ENCODE data around the gene GNA12.

Gene GNA12

GRCh38 chr7:2863461-2864066 lies 19.5 kb upstream of the GNA12 start:
- no peaks in the 10 kb centered on the region for H3K27me3 ChIP-seq (ENCODE audit: insufficient read depth, low read length, poor library complexity)
- no peak overlapping the region for H3K9ac ChIP-seq (ENCODE audit: low read depth, low read length)
- H3K36me3 ChIP-seq (ENCODE audit: insufficient read depth, low read length) = no peaks in the 10 kb centered on the region
- H3K9me3 ChIP-seq (ENCODE audit: insufficient read depth, low read length, severe bottlenecking) = no peaks in the 10 kb centered on the region
- H3K79me2 ChIP-seq (ENCODE audit: insufficient read depth, low read length) = no peaks in the 10 kb centered on the region
- H3K4me3 ChIP-seq (ENCODE audit: low read depth in 1 of 2, low read length in 2 of 2) = no peak overlapping the region
- DNase-seq (peak; percentile 58), ATAC-seq (ENCODE audit: insufficient read depth, low read depth) (peak; percentile 84)
- no peaks in the 10 kb centered on the region for H4K20me1 ChIP-seq (ENCODE audit: insufficient read depth, low read length)
- no peak overlapping the region for H3K4me2 ChIP-seq (ENCODE audit: insufficient read depth, low read length)
- no peak overlapping the region for H2AFZ ChIP-seq (ENCODE audit: low read depth, low read length)
- H3K27ac ChIP-seq (ENCODE audit: low read length) = no peak overlapping the region
- no peak for TF ChIP-seq CTCF (IDR thresholded peaks at IDR 0.05; ENCODE audit: borderline replicate concordance, extremely low read depth, low read length, poor library complexity, severe bottlenecking)
- no peak for TF ChIP-seq EZH2 (IDR thresholded peaks at IDR 0.05; ENCODE audit: borderline replicate concordance, low read depth, low read length, severe bottlenecking)
- H3K4me1 ChIP-seq (ENCODE audit: insufficient read depth, low read length) = peaks cover 12% of the 10 kb centered on the region

- no peak for TF ChIP-seq CTCF (IDR thresholded peaks at IDR 0.05; ENCODE audit: borderline replicate concordance, extremely low read depth, low read length, poor library complexity, severe bottlenecking)
- TF ChIP-seq EZH2 (IDR thresholded peaks at IDR 0.05; ENCODE audit: borderline replicate concordance, low read depth, low read length, severe bottlenecking) = no peak
- peaks cover 12% of the 10 kb centered on the region for H3K4me1 ChIP-seq (ENCODE audit: insufficient read depth, low read length)
- no peaks in the 10 kb centered on the region for H3K9me3 ChIP-seq (ENCODE audit: insufficient read depth, low read length, severe bottlenecking)
- no peak overlapping the region for H3K27ac ChIP-seq (ENCODE audit: low read length)
- no peaks in the 10 kb centered on the region for H3K27me3 ChIP-seq (ENCODE audit: insufficient read depth, low read length, poor library complexity)
- no peaks in the 10 kb centered on the region for H3K36me3 ChIP-seq (ENCODE audit: insufficient read depth, low read length)
- DNase-seq (no peak), ATAC-seq (ENCODE audit: insufficient read depth, low read depth) (no peak)
- H3K4me2 ChIP-seq (ENCODE audit: insufficient read depth, low read length) = no peak overlapping the region
- H3K9ac ChIP-seq (ENCODE audit: low read depth, low read length) = no peak overlapping the region
- H2AFZ ChIP-seq (ENCODE audit: low read depth, low read length) = no peak overlapping the region
- no peaks in the 10 kb centered on the region for H3K79me2 ChIP-seq (ENCODE audit: insufficient read depth, low read length)
- H3K4me3 ChIP-seq (ENCODE audit: low read depth in 1 of 2, low read length in 2 of 2) = no peak overlapping the region
- no peaks in the 10 kb centered on the region for H4K20me1 ChIP-seq (ENCODE audit: insufficient read depth, low read length)
These were observed 18.8 kb upstream of the GNA12 start for GRCh38 chr7:2862831-2863361.

- Histone ChIP-seq H3K79me2 (ENCODE audit: insufficient read depth, low read length) (no peaks in the 10 kb centered on the region), H2AFZ (ENCODE audit: low read depth, low read length) (no peak overlapping the region), H3K4me1 (ENCODE audit: insufficient read depth, low read length) (peaks cover 12% of the 10 kb centered on the region), H3K9me3 (ENCODE audit: insufficient read depth, low read length, severe bottlenecking) (no peaks in the 10 kb centered on the region), H3K36me3 (ENCODE audit: insufficient read depth, low read length) (no peaks in the 10 kb centered on the region), H3K9ac (ENCODE audit: low read depth, low read length) (no peak overlapping the region), H4K20me1 (ENCODE audit: insufficient read depth, low read length) (no peaks in the 10 kb centered on the region), H3K27ac (ENCODE audit: low read length) (no peak overlapping the region), H3K4me3 (ENCODE audit: low read depth in 1 of 2, low read length in 2 of 2) (no peak overlapping the region), H3K27me3 (ENCODE audit: insufficient read depth, low read length, poor library complexity) (no peaks in the 10 kb centered on the region), H3K4me2 (ENCODE audit: insufficient read depth, low read length) (no peak overlapping the region)
- TF ChIP-seq EZH2 (IDR thresholded peaks at IDR 0.05; ENCODE audit: borderline replicate concordance, low read depth, low read length, severe bottlenecking) (no peak), CTCF (IDR thresholded peaks at IDR 0.05; ENCODE audit: borderline replicate concordance, extremely low read depth, low read length, poor library complexity, severe bottlenecking) (no peak)
- DNase-seq (no peak), ATAC-seq (ENCODE audit: insufficient read depth, low read depth) (no peak)
These were observed 17.4 kb upstream of the GNA12 start for GRCh38 chr7:2861509-2861908.

Measured in DND-41 (cell line).